ENCODE results near the gene TMEM52.
A peak's percentile ranks its signal among the peaks of the same experiment; 100 is the strongest.

The TMEM52 gene

DNA sequence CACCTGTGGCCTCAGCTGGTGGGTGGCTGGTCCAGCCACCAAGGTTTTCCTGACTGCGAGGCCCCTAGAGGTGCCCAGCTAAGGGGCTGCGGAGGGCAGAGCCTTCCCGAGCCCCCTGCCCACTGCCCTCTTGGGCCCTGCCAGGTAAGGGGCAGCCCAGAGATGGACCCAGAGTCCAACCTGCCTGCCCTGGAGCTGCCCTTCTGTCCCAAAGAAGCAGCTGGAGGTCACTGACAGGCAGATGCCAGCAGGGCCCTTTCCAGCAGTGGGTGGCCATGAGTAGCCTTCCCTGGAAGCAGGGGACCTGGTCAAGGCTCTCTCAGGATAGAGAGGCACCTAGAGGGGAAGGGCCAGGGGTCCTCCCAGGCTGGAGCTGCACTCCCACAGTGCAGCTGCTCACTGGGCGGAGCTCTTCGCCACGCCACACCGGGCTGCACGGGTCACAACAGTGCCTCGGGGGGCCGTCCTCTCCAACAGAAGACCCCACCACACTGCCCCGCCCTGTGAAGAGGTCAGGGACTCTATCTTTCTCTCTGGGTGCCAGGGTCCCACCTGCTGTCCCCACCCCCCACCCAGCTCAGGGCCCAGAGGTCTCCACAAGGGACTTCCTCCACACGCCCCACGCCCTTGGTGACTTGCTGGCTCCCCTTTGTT, 17.3 kb downstream of the TMEM52 start:
- no peak for TF ChIP-seq FOXM1 (IDR thresholded peaks at IDR 0.05; ENCODE audit: borderline replicate concordance)
- TF ChIP-seq CTBP1 (IDR thresholded peaks at IDR 0.05; ENCODE audit: borderline replicate concordance), result no peak
- CTCF ChIA-PET, result no interaction called here
- no peak for DNase-seq (ENCODE audit: extremely low spot score)
- POLR2A ChIA-PET, result interaction anchor here (0.6 to 1.4 kb wide), 4 partner anchors 8 to 41 kb away, joined by 3 to 5 read pairs (median 4); no protein-coding TSS in a partner anchor

DNA sequence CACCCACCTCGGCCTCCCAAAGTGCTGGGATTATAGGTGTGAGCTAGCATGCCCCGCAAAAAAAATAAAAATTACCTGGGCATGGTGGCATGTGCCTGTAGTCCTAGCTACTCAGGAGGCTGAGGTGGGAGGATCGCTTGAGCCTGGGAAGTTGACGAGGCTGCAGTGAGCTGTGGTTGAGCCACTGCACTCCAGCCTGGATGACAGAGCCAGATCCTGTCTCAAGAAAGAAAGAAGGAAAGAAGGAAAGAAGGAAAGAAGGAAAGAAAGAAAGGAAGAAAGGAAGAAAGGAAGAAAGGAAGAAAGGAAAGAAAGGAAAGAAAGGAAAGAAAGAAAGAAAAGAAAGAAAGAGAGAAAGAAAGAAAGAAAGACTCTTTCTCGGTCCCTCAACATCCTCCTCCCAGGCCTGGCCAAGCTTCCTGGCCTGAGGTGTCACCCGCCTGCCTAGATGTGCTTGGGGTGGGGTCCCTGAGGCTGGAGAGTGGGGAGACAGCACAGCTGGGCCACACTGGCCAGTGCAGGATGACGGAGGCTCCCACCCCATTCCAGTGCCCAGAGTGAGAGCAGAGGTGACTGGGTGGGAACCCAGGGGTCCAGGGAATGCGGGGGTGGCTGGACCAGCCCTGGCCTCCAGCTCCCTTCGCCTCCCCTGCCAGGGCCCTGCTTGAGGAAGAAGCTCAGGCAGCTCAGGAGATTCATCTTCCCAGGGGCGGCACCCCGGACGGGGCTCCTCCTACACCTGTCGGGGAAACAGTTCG, 18.0 kb downstream of the TMEM52 start:
- TF ChIP-seq BHLHE40 (IDR thresholded peaks at IDR 0.05; ENCODE audit: borderline replicate concordance) (no peak), SP1 (IDR thresholded peaks at IDR 0.05) (no peak), FOXA1 (IDR thresholded peaks at IDR 0.05) (no peak), ZNF384 (IDR thresholded peaks at IDR 0.05) (no peak), FOXK2 (IDR thresholded peaks at IDR 0.05) (no peak), FOXM1 (IDR thresholded peaks at IDR 0.05; ENCODE audit: borderline replicate concordance) (no peak), NFRKB (IDR thresholded peaks at IDR 0.05) (no peak), ELF4 (IDR thresholded peaks at IDR 0.05) (no peak), ARNT (IDR thresholded peaks at IDR 0.05) (no peak)
- ChIA-PET CTCF (no interaction called here), POLR2A (interaction anchor here (0.7 to 1.4 kb wide), 4 partner anchors 8 to 52 kb away, joined by 3 to 5 read pairs (median 4); no protein-coding TSS in a partner anchor)
- no peak for DNase-seq (ENCODE audit: extremely low spot score)

DNA sequence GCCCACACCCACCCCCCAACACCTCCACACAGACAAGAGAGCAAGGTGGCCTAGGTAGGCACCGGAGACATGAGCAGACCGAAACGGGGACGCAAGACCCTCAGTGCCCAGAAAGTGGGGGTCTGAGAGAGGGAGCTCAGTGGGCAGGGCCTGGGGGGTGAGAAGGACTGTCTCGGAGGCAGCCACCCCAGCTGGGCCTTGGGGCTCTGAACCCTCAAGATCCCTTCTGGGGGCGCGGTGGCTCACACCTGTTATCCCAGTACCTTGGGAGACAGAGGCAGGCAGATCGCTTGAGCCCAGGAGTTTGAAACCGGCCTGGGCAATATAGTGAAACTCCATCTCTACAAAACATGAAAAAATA, 19.1 kb downstream of the TMEM52 start:
- no peak for DNase-seq (ENCODE audit: extremely low spot score)
- TF ChIP-seq ELF4 (IDR thresholded peaks at IDR 0.05), result no peak
- no peak for TF ChIP-seq TARDBP (IDR thresholded peaks at IDR 0.05)
- no peak for TF ChIP-seq SP1 (IDR thresholded peaks at IDR 0.05)
- no peak for TF ChIP-seq ZNF384 (IDR thresholded peaks at IDR 0.05)
- no peak for TF ChIP-seq FOXA1 (IDR thresholded peaks at IDR 0.05)
- TF ChIP-seq SUZ12 (IDR thresholded peaks at IDR 0.05), result no peak
- TF ChIP-seq, protein P1, sequence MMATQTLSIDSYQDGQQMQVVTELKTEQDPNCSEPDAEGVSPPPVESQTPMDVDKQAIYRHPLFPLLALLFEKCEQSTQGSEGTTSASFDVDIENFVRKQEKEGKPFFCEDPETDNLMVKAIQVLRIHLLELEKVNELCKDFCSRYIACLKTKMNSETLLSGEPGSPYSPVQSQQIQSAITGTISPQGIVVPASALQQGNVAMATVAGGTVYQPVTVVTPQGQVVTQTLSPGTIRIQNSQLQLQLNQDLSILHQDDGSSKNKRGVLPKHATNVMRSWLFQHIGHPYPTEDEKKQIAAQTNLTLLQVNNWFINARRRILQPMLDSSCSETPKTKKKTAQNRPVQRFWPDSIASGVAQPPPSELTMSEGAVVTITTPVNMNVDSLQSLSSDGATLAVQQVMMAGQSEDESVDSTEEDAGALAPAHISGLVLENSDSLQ (IDR thresholded peaks at IDR 0.05), result no peak
- TF ChIP-seq L3MBTL2 (conservative IDR thresholded peaks at IDR 0.05), result no peak
- no peak for TF ChIP-seq BHLHE40 (IDR thresholded peaks at IDR 0.05; ENCODE audit: borderline replicate concordance)
- no peak for TF ChIP-seq FOXM1 (IDR thresholded peaks at IDR 0.05; ENCODE audit: borderline replicate concordance)
- no peak for TF ChIP-seq HDGF (IDR thresholded peaks at IDR 0.05; ENCODE audit: borderline replicate concordance)
- TF ChIP-seq CTBP1 (IDR thresholded peaks at IDR 0.05; ENCODE audit: borderline replicate concordance), result no peak
- no peak for TF ChIP-seq LEF1 (IDR thresholded peaks at IDR 0.05; ENCODE audit: borderline replicate concordance)
- TF ChIP-seq NFRKB (IDR thresholded peaks at IDR 0.05), result no peak
- ChIA-PET CTCF (no interaction called here), POLR2A (interaction anchor here (1.0 to 1.5 kb wide), 3 partner anchors 9 to 121 kb away, joined by 3 to 8 read pairs (median 3); no protein-coding TSS in a partner anchor)

DNA sequence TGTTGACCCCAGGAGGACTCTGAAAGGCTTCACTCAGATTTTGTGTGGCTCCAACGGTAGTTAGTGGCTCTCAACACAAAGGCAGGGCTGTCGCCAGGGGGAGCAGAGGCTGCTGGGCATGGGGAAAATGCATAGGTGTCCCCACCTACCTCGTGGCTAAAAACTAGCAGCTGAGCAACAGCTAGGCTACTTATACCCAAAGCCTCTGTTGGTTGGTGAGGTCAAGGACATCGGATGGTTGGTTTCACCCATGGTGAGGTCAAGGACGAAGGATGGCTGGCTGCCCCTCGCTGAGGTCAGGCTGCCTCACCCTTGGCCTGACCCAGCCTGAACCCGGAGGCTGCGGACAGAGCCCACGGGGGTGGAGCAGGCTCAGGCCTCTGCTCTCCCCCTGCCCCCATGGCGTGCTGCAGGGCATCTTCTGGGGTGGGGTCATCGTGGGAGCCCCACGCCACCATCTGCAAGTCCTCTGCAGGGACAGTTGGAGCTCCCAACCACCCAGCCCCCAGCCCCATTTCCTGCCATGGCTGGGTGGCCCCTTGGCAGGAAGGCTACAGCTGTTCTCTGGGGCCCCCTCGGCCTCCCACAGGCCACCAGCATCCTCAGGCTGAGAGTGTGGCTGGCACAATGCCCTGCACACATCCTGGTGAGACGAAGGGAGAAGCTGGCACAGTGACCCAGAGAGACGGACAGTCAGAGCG, 19.7 kb downstream of the TMEM52 start:
- POLR2A ChIA-PET, result interaction anchor here (1.0 to 1.5 kb wide), 2 partner anchors 10 to 120 kb away, joined by 3 to 8 read pairs; no protein-coding TSS in a partner anchor

DNA sequence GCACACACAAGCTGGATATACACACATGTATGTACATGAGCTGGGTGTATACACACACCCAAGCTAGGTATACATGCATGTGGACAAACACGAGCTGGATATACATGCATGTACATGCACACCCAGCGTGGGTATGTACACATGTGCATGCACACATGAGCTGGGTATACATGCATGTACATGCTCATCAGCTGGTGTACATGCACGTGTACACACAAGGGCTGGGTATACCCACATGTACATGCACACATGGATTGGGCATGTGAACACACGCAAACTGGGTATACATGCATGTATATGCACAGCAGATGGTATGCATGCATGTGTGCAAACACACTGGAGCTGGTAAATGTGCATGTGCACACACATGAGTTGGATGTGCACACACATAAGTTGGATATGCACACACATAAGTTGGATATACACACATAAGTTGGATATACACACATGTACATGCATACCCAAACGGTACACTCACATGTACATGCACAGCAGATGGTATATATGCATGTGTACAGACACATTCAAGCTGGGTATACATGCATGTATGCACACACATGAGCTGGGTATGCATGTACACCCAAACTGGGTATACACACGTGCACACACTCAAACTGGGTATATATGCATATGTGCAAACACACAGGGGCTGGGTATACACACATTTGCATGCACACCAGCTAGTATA, 20.7 kb downstream of the TMEM52 start:
- TF ChIP-seq, protein P1 (IDR thresholded peaks at IDR 0.05), result no peak
- TF ChIP-seq SUZ12 (IDR thresholded peaks at IDR 0.05), result no peak
- TF ChIP-seq ARNT (IDR thresholded peaks at IDR 0.05), result no peak
- TF ChIP-seq TARDBP (IDR thresholded peaks at IDR 0.05), result no peak
- TF ChIP-seq ELF4 (IDR thresholded peaks at IDR 0.05), result peak; percentile 47; the same call in 1 of the 2 replicates
- no peak for TF ChIP-seq L3MBTL2 (conservative IDR thresholded peaks at IDR 0.05)
- no peak for TF ChIP-seq FOXK2 (IDR thresholded peaks at IDR 0.05)
- no peak for TF ChIP-seq NFRKB (IDR thresholded peaks at IDR 0.05)
- TF ChIP-seq CTBP1 (IDR thresholded peaks at IDR 0.05; ENCODE audit: borderline replicate concordance), result no peak
- ChIA-PET CTCF (no interaction called here), POLR2A (interaction anchor here (1.4 to 1.5 kb wide), 2 partner anchors 10 to 11 kb away, joined by 4 to 8 read pairs; no protein-coding TSS in a partner anchor)
- DNase-seq (ENCODE audit: extremely low spot score), result no peak

More for the DNA sequence above, 19.7 kb downstream of the TMEM52 start:
- CTCF ChIA-PET, result no interaction called here
- TF ChIP-seq SUZ12 (IDR thresholded peaks at IDR 0.05) (no peak), ELF4 (IDR thresholded peaks at IDR 0.05) (no peak), FOXM1 (IDR thresholded peaks at IDR 0.05; ENCODE audit: borderline replicate concordance) (no peak), FOXK2 (IDR thresholded peaks at IDR 0.05) (no peak), HDGF (IDR thresholded peaks at IDR 0.05; ENCODE audit: borderline replicate concordance) (no peak), NFRKB (IDR thresholded peaks at IDR 0.05) (no peak), ARNT (IDR thresholded peaks at IDR 0.05) (no peak), SP1 (IDR thresholded peaks at IDR 0.05) (no peak), ZNF384 (IDR thresholded peaks at IDR 0.05) (no peak), LEF1 (IDR thresholded peaks at IDR 0.05; ENCODE audit: borderline replicate concordance) (no peak), TARDBP (IDR thresholded peaks at IDR 0.05) (no peak), CTBP1 (IDR thresholded peaks at IDR 0.05; ENCODE audit: borderline replicate concordance) (no peak), L3MBTL2 (conservative IDR thresholded peaks at IDR 0.05) (no peak), BHLHE40 (IDR thresholded peaks at IDR 0.05; ENCODE audit: borderline replicate concordance) (no peak), FOXA1 (IDR thresholded peaks at IDR 0.05) (no peak)
- TF ChIP-seq, protein P1 (IDR thresholded peaks at IDR 0.05), result no peak
- DNase-seq (ENCODE audit: extremely low spot score), result no peak

All from HEK293T (cell line).